Adipocyte (in vitro differentiated cells): Measurements from ENCODE around the gene VSNL1.
A peak's percentile ranks its signal among the peaks of the same experiment; 100 is the strongest.

Experiments used
- DNase-seq: peaks from one replicate; pipeline ENCODE4 v3.0.0-alpha.2; 2015; ENCODE audit warnings: low read depth
- H3K27me3 ChIP-seq: replicated peaks from 2 replicates; pipeline ENCODE4 v1.7.0; 2013; ENCODE audit warnings: mild to moderate bottlenecking, low read length, moderate library complexity; ENCODE audit not compliant: control insufficient read depth, insufficient read depth
- H3K36me3 ChIP-seq: 2 replicates; pipeline ENCODE4 v1.7.0; 2013; ENCODE audit warnings: low read length, mild to moderate bottlenecking, moderate library complexity; ENCODE audit not compliant: control insufficient read depth, insufficient read depth, severe bottlenecking
- H3K4me1 ChIP-seq: 2 replicates; pipeline ENCODE4 v1.7.0; 2013; ENCODE audit warnings: mild to moderate bottlenecking, low read length, moderate library complexity; ENCODE audit not compliant: control insufficient read depth, insufficient read depth
- H3K4me3 ChIP-seq: 2 replicates; pipeline ENCODE4 v1.7.0; 2013; ENCODE audit warnings: mild to moderate bottlenecking, low read length, moderate library complexity
- H3K9ac ChIP-seq: 2 replicates; pipeline ENCODE4 v1.7.0; 2013; ENCODE audit warnings: mild to moderate bottlenecking, low read length, moderate library complexity
- H3K9me3 ChIP-seq: 2 replicates; pipeline ENCODE4 v1.7.0; 2013; ENCODE audit warnings: mild to moderate bottlenecking, low read length, moderate library complexity; ENCODE audit not compliant: control insufficient read depth

Gene VSNL1

DNA sequence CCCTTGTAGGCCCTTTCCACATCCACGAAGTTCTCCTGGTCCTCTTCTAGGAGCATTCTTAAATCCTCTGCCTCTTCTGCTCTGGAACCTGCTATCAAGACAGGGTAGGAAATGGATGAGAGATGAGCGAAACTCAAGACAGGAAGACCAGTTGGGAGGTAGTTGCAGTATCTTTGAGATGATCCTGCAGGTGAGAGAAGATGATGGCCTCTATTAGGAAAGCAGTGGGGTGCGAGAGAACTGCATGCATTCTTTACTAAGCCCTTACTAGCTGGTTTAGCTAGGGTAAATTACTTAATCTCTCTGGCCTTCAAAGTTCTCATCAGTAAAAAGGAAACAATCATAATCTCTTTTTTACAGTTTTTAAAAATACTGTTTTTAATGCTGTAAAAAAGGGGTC is 47.0 kb downstream of the VSNL1 start:
- peaks cover 7% of the 10 kb centered on the region for H3K27me3 ChIP-seq
- H3K4me1 ChIP-seq, result no peaks in the 10 kb centered on the region
- no peak for DNase-seq
- no peak overlapping the region for H3K4me3 ChIP-seq
- H3K9ac ChIP-seq, result no peak overlapping the region
- no peaks in the 10 kb centered on the region for H3K36me3 ChIP-seq
- no peaks in the 10 kb centered on the region for H3K9me3 ChIP-seq

DNA sequence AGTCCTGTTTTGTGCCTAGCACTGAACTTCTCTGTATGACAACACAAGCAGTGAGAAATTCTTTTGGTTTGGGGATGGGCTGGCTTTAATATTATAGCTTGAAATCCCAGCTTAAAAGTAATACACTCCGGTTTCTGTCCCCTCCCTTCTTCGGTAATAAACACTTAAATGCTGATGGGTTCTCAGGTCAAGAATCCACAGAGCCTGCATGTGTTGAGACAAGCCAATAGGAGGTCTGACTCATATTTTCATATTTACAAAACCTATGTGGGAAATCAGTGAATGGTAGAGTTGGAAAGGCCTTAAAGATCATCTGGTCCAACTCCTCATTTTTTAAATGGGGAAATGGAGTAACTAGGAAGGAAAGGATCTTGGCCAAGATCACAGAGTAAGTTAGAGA is 47.5 kb downstream of the VSNL1 start:
- no peaks in the 10 kb centered on the region for H3K4me1 ChIP-seq
- no peak overlapping the region for H3K4me3 ChIP-seq
- H3K9me3 ChIP-seq, result no peaks in the 10 kb centered on the region
- DNase-seq, result no peak
- no peaks in the 10 kb centered on the region for H3K36me3 ChIP-seq
- H3K27me3 ChIP-seq, result peaks cover 7% of the 10 kb centered on the region
- no peak overlapping the region for H3K9ac ChIP-seq

DNA sequence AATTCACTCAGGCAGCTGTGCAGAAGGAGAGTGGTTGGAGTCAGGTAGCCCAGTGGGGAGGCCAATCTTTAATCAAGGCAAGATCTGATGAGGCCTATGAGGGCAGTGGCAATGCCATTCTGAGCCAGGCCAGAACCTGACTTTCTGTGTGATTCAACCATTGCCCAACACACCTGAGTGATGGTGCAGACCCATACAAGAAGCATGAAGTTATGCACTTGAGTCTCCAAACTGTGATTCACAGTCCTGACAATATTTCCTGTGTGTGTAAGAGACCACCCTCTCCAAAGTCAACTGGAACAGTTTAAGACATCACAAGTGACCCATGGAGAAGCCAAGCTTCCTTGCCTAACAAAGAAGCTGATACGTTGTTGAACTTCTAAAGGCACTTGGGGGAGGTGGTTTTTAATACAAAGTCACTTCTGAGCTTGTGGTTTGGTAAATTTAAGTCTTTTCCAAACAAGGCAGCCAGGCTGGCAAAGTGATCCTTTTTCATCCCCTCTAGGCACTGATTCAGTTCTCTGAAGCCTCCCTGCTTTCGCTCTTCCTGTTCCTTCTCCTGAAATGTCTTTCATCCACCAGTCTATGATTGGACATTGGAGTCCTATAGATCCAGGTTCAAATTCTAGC is 49.0 kb downstream of the VSNL1 start:
- Histone ChIP-seq H3K9me3 (no peaks in the 10 kb centered on the region), H3K4me1 (peaks cover 8% of the 10 kb centered on the region), H3K27me3 (peaks cover 7% of the 10 kb centered on the region), H3K36me3 (no peaks in the 10 kb centered on the region), H3K9ac (no peak overlapping the region), H3K4me3 (no peak overlapping the region)
- DNase-seq, result no peak

DNA sequence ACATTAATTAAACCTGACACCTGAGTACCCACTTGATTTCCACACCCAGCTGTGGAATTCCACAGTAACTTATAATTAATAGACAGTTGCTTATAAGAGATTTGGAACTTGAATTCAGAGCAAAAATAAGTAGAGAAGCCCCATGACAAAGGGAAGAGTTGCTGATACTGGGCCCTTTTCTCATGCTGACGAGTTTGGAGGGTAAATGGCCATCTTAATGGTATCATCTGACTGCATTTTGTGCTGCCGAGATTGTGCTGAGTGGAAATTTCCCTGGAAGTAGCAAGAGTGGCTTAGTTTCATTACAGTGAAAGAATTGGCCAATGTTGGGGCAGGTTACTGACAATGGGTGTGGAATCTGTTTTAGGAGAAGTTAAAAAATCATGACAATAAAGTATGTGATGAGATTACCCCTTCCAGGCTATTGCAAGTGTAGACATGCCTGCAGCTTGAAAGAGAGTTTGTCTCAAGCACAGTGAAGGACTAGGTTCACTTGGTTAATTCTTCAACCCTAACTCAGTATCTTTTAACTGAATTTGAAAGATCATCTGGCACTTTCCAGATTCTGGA is 49.9 kb downstream of the VSNL1 start:
- H3K9me3 ChIP-seq, result no peaks in the 10 kb centered on the region
- no peak overlapping the region for H3K9ac ChIP-seq
- H3K4me1 ChIP-seq, result peaks cover 17% of the 10 kb centered on the region
- H3K4me3 ChIP-seq, result no peak overlapping the region
- peaks cover 7% of the 10 kb centered on the region for H3K27me3 ChIP-seq
- H3K36me3 ChIP-seq, result no peaks in the 10 kb centered on the region
- no peak for DNase-seq

DNA sequence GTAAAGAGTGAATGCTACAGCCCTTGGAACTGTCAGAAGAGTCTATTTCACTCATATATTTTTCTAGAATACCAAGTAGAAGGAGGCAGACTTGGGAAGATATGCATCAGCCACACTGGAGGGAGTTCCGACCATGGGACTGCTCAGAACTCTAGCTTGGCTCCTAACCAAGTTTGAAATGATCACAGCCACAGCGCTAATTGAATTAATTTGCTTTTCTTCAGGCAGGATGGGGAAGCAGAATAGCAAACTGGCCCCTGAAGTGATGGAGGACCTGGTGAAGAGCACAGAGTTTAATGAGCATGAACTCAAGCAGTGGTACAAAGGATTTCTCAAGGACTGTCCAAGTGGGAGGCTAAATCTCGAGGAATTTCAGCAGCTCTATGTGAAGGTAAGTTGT is 51.4 kb downstream of the VSNL1 start:
- Histone ChIP-seq H3K36me3 (no peaks in the 10 kb centered on the region), H3K9me3 (no peaks in the 10 kb centered on the region), H3K4me3 (no peak overlapping the region), H3K27me3 (peaks cover 5% of the 10 kb centered on the region), H3K4me1 (peaks cover 18% of the 10 kb centered on the region), H3K9ac (no peak overlapping the region)
- DNase-seq, result no peak

DNA sequence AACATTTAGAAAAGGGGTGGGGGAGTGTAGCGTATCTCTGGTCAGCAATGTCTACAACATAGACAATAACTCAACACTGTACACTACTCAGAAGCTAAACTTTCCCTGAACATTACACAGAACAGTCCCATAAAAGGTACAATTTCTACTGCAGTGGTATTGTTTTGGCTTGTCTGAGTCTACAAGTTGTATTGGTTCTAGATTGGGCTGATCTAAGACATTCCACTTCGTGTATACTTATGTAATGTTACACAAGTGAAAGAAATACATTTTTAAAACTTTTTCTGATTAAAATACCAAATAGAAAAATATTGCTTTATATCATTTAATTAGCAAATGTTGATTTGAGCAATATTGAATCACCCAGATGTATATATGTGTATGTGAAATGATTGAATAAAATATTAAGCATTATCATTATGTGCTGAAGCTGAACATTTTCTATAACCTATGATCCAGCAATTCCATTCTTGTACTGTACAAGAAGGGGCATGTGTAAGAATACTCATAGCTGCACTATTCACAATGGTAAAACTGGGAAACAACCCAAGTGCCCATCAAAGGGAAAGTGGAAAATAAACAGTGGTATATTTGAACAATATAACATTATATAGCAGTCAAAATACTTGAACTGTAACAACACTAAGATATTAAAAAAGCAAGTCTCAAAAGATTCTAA is 52.4 kb downstream of the VSNL1 start:
- Histone ChIP-seq H3K4me3 (no peak overlapping the region), H3K36me3 (no peaks in the 10 kb centered on the region), H3K9me3 (no peaks in the 10 kb centered on the region), H3K27me3 (no peaks in the 10 kb centered on the region), H3K4me1 (peaks cover 18% of the 10 kb centered on the region), H3K9ac (no peak overlapping the region)
- DNase-seq, result no peak

DNA sequence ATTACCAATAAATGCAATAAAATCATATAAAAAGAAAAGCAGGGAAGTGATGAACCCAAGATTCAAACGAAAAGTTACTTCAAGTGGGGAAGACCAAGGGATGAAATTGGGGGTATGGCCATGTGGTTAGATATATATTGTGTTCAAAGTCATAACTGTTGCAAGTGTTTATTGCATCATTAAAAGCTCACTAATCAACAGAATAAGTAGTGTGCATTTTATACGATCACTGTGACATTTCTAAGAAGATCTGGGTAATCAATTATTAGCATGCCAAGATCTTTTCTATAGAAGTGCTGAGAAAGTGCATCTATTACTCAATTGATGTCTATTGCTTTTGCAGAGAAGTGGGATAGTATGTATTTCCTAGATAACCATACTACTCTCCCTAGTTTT is 52.9 kb downstream of the VSNL1 start:
- H3K4me3 ChIP-seq, result no peak overlapping the region
- H3K36me3 ChIP-seq, result no peaks in the 10 kb centered on the region
- peaks cover 18% of the 10 kb centered on the region for H3K4me1 ChIP-seq
- no peaks in the 10 kb centered on the region for H3K27me3 ChIP-seq
- no peaks in the 10 kb centered on the region for H3K9me3 ChIP-seq
- H3K9ac ChIP-seq, result no peak overlapping the region
- no peak for DNase-seq

DNA sequence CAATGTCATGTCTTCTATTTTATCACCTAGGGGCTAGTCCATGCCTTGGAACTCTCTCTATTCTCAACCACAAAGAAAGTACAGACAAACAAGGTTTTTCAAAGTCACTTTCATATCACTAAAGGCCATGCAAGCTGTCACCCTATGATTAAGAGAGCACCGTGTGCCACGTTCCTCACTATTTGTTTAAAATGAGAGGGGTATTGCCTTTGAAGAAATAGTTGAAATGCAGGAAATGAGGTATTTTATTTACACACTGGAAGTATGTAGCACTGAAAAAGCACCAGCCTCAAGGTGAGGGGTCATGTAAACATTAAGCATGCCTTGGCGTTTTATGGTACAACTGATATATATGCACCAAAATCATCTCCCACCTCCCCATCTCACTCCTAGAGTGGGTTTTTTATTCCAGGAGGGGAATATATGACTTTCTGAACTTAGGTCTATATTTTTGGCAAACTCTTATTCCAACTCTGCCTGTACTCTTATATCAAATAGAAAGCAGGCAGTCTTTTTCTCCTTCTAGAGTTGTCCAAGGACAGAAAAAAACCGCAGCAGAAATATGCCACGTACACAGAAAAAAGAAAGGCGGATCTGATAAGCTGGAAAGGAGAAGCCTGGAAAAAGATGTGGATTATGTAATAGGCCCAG is 53.5 kb downstream of the VSNL1 start:
- H3K4me1 ChIP-seq, result peaks cover 18% of the 10 kb centered on the region
- peak overlapping the region; percentile 50 for H3K9ac ChIP-seq
- H3K4me3 ChIP-seq, result no peak overlapping the region
- H3K9me3 ChIP-seq, result no peaks in the 10 kb centered on the region
- H3K36me3 ChIP-seq, result no peaks in the 10 kb centered on the region
- DNase-seq, result no peak
- H3K27me3 ChIP-seq, result no peaks in the 10 kb centered on the region

DNA sequence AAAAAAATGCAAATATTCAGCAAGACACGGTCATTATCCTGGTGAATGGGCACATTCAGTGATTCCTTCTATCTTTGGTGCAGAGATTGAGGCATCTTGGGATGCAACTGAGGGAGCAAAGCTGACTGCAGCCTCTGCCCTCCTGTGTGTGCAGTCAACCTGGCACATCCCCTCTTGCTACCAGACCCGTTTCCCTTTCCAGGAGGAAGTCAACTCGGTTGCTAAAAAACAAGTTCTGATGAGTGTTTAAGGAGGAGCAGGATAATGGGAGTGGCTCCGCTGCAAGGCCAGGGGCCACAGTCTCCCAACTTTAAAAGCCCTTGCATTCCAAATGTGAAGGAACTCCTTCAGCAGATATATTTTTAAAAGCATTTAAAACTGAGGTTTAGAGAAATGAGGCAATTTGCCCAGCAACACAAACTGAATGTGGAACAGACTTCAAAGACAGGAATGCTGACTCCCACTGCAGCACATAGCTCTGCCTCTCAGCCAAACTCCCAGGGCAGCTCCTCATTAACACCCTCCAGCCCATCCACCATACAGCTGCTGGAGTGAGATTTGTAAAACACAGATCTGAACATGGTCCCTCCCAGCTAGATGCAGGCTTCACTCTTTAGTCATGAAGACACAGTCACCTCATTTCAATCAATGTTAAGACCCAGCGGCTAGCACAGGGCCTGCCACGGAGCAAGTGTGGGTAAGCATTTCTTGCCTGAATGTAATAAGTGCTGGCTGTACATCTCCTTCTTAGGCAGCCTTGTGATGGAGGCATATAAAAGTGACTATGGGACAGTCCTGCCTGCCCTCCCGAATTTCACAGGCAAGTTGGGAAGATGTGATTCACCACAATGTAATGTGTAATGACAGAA is 54.3 kb downstream of the VSNL1 start:
- Histone ChIP-seq H3K9me3 (no peaks in the 10 kb centered on the region), H3K4me1 (peaks cover 18% of the 10 kb centered on the region), H3K4me3 (peak overlapping the region; percentile 42), H3K36me3 (no peaks in the 10 kb centered on the region), H3K27me3 (no peaks in the 10 kb centered on the region), H3K9ac (peak overlapping the region; percentile 50)
- peak; percentile 54 for DNase-seq

DNA sequence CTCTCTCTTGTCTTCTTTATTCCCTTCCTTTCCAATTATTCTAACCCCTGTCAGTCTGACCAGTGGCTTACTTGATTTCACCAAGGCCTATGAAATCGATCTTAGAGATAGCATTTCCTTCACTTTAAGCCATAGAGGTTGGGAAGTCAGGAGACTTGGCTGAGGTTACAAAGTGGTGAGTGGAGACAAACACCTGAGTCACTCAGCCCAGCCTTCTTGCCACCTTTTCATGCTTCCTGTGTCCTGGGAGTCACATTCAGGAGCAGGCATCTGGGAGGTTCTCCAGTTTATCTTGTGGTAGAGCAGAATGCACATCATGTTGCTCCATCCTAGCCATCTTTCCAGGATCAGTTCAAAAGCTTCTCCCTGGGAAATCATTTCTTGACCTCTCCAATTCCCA is 59.1 kb downstream of the VSNL1 start:
- H3K9me3 ChIP-seq, result no peaks in the 10 kb centered on the region
- no peak for DNase-seq
- H3K4me1 ChIP-seq, result peaks cover 9% of the 10 kb centered on the region

More for the DNA sequence above, 59.1 kb downstream of the VSNL1 start:
- H3K27me3 ChIP-seq, result no peaks in the 10 kb centered on the region
- H3K36me3 ChIP-seq, result no peaks in the 10 kb centered on the region
- H3K4me3 ChIP-seq, result no peak overlapping the region
- H3K9ac ChIP-seq, result no peak overlapping the region
